Loucy (cell line): ENCODE data around the gene TUBA3E.
"Not testable (repeated sequence)": the region's sequence is repeated elsewhere in the genome, so short reads cannot be mapped to it uniquely, and the experiment has no call there.

Experiments used
- CTCF ChIP-seq: fragments of 200-600 bp; sonication (generic); conservative IDR thresholded peaks from 2 replicates; pipeline ENCODE4 v1.5.1; 2014; ENCODE audit warnings: mild to moderate bottlenecking, antibody characterized with exemption, low read length
- EZH2phosphoT487 ChIP-seq: fragments of 200-600 bp; IDR thresholded peaks from 2 replicates; pipeline ENCODE4 v1.6.1; 2018; ENCODE audit warnings: antibody characterized with exemption, mild to moderate bottlenecking, moderate library complexity, borderline replicate concordance

GRCh38 chr2:130159376-130159775, 38.9 kb downstream of the TUBA3E start:
- TF ChIP-seq CTCF, EZH2phosphoT487: not testable (repeated sequence)
